Endothelial cell of umbilical vein (primary cell): ENCODE results near the gene ARV1. TPM values are rescaled to one million over a fixed set of nuclear protein-coding genes. Genes with fewer than 3 reads are reported as not detected.

ENCODE experiments used
- BruUV-seq: library from RNA; stranded (reverse); fragments of 400-500 nt; replicated peaks from 2 replicates; lab custom pipeline; 2021; lab: Mats Ljungman, UMichigan
- CTCF ChIA-PET: fragments of 300-600, 350-600 bp; sonication (Branson Sonifier 250); formaldehyde crosslinking; loops from one replicate; lab custom pipeline; 2021; ENCODE audit warnings: antibody characterized with exemption, inconsistent platforms; lab: Charles Lee
- POLR2A ChIA-PET: fragments of 300-600, 350-600 bp; sonication (Branson Sonifier 250); formaldehyde crosslinking; loops from one replicate; lab custom pipeline; 2021; ENCODE audit warnings: antibody characterized with exemption, inconsistent platforms; lab: Charles Lee
- DNase-seq: peaks from one replicate; pipeline ENCODE4 v3.0.0-alpha.2; 2011; ENCODE audit warnings: low read depth, low spot score
- FAIRE-seq: peaks from 2 replicates; lab custom pipeline; 2011; peaks lifted over from hg19 to GRCh38; lab: Jason Lieb, UNC
- H2AFZ ChIP-seq: 2 replicates; pipeline ENCODE4 v1.6.0; 2012; ENCODE audit warnings: low read depth, low read length, control low read depth, inconsistent platforms
- H3K27ac ChIP-seq: 2 replicates; pipeline ENCODE4 v1.5.1; 2011; ENCODE audit warnings: low read depth, mild to moderate bottlenecking, control low read depth, low read length, moderate library complexity; ENCODE audit not compliant: insufficient read depth
- H3K27me3 ChIP-seq, 2 experiments: 2 replicates each; pipeline versions ENCODE4 v1.6.0 to v1.6.1; 2011; ENCODE audit warnings: low read length in 2 of 2, mixed read lengths in 1 of 2; ENCODE audit not compliant: control insufficient read depth in 2 of 2, insufficient read depth in 2 of 2
- H3K36me3 ChIP-seq, 2 experiments: 2 replicates in 1 of 2; 3 replicates in 1 of 2; pipeline ENCODE4 v1.5.1; 2011; ENCODE audit warnings: low read length in 2 of 2, mild to moderate bottlenecking in 1 of 2, moderate library complexity in 1 of 2; ENCODE audit not compliant: control insufficient read depth in 2 of 2, insufficient read depth in 2 of 2; ENCODE audit errors: extremely low read depth in 1 of 2
- H3K4me1 ChIP-seq: 3 replicates; pipeline ENCODE4 v1.5.1; 2011; ENCODE audit warnings: mild to moderate bottlenecking, low read length; ENCODE audit not compliant: control insufficient read depth, insufficient read depth; ENCODE audit errors: extremely low read depth
- H3K4me2 ChIP-seq: 2 replicates; pipeline ENCODE4 v1.6.1; 2011; ENCODE audit warnings: low read length, control low read depth, mixed read lengths; ENCODE audit not compliant: insufficient read depth
- H3K4me3 ChIP-seq, 3 experiments: fragments of 200-600 bp in 1 of 3; sonication (generic), shearing (Covaris generic) in 1 of 3; replicated peaks in 1 of 3; 2 replicates each; pipeline ENCODE4 v1.5.1; 2011 to 2016; ENCODE audit warnings: control low read depth in 3 of 3, low read length in 3 of 3, mild to moderate bottlenecking in 2 of 3, inconsistent platforms in 1 of 3, low read depth in 1 of 3, moderate library complexity in 1 of 3; ENCODE audit not compliant: insufficient read depth in 1 of 3
- H3K79me2 ChIP-seq: 2 replicates; pipeline ENCODE4 v1.6.0; 2012; ENCODE audit warnings: low read length, inconsistent platforms; ENCODE audit not compliant: control insufficient read depth, insufficient read depth
- H3K9ac ChIP-seq: replicated peaks from 2 replicates; pipeline ENCODE3; 2011; ENCODE audit warnings: low read length, control low read depth; ENCODE audit not compliant: insufficient read depth; ENCODE audit errors: extremely low read depth
- H3K9me1 ChIP-seq: replicated peaks from 3 replicates; pipeline ENCODE4 v1.6.0; 2011; ENCODE audit warnings: mild to moderate bottlenecking, low read length; ENCODE audit not compliant: control insufficient read depth, insufficient read depth; ENCODE audit errors: extremely low read depth
- H3K9me3 ChIP-seq: replicated peaks from 2 replicates; pipeline ENCODE4 v1.5.1; 2012; ENCODE audit warnings: low read length, inconsistent platforms; ENCODE audit not compliant: control insufficient read depth, insufficient read depth
- H4K20me1 ChIP-seq: replicated peaks from 2 replicates; pipeline ENCODE3; 2011; ENCODE audit warnings: mild to moderate bottlenecking, low read length; ENCODE audit not compliant: control insufficient read depth, insufficient read depth; ENCODE audit errors: extremely low read depth
- FOS ChIP-seq: IDR thresholded peaks from 2 replicates; pipeline ENCODE4 v1.6.1; 2011; ENCODE audit warnings: mild to moderate bottlenecking, low read length, moderate library complexity, borderline replicate concordance; ENCODE audit not compliant: insufficient read depth
- GATA2 ChIP-seq: IDR thresholded peaks from 2 replicates; pipeline ENCODE4 v1.7.0; 2011; ENCODE audit warnings: low read depth, mild to moderate bottlenecking, moderate library complexity, mixed read lengths, low read length; ENCODE audit not compliant: insufficient read length, insufficient read depth
- JUN ChIP-seq: IDR thresholded peaks from 2 replicates; pipeline ENCODE4 v1.6.1; 2011; ENCODE audit warnings: borderline replicate concordance, low read depth; ENCODE audit not compliant: insufficient read length, insufficient read depth
- POLR2AphosphoS5 ChIP-seq: IDR thresholded peaks from 2 replicates; pipeline ENCODE4 v1.6.1; 2012; ENCODE audit warnings: low read depth, mild to moderate bottlenecking, control low read depth, low read length, moderate library complexity; ENCODE audit not compliant: insufficient read depth
- dilution Hi-C: fragments of 300-500 bp; cut with MboI; formaldehyde crosslinking; loops from one replicate; pipeline ENCODE4 v1.15.0; 2019; ENCODE audit warnings: low sequenced_read_pairs; ENCODE audit not compliant: extremely low pct_ligation_motif_present
- intact Hi-C: fragments of 100-400 bp; cut with micrococcal nuclease; formaldehyde crosslinking; loops from one replicate; pipeline ENCODE4 v1.10.0; 2022
- polyA plus RNA-seq, 4 experiments: library from polyadenylated mRNA; depleted of rRNA in 3 of 4; stranded (reverse) in 3 of 4; unstranded in 1 of 4; fragments of >200 nt; gene quantifications; 2 replicates each; pipeline versions ENCODE4 v1.2.1 to v1.2.3, GENCODE V29; 2011 to 2012; ENCODE audit warnings: missing spikeins in 1 of 4
- total RNA-seq: library from RNA; stranded (reverse); gene quantifications from 2 replicates; pipeline ENCODE4 v1.2.3, GENCODE V29; 2021
- TF ChIP-seq, protein P1 (sequence below), 2 donors: IDR thresholded peaks; 1 replicate in 1 of 2; 2 replicates in 1 of 2; pipeline ENCODE4 v1.5.1; 2011; ENCODE audit warnings: low read length in 2 of 2, mild to moderate bottlenecking in 2 of 2, moderate library complexity in 2 of 2, control low read depth in 1 of 2, inconsistent platforms in 1 of 2, low read depth in 1 of 2; ENCODE audit not compliant: insufficient read depth in 1 of 2; ENCODE audit errors: extremely low read depth in 1 of 2
- TF ChIP-seq, protein P2 (sequence below): IDR thresholded peaks from 2 replicates; pipeline ENCODE4 v1.6.1; 2011; ENCODE audit not compliant: insufficient read depth, insufficient read length

The ARV1 gene
- total and polyA plus RNA-seq, 2 donors (not counting 3 experiments of a cell fraction or from before 2014, with no cell fraction given) = 10.7 to 14.0 TPM

DNA sequence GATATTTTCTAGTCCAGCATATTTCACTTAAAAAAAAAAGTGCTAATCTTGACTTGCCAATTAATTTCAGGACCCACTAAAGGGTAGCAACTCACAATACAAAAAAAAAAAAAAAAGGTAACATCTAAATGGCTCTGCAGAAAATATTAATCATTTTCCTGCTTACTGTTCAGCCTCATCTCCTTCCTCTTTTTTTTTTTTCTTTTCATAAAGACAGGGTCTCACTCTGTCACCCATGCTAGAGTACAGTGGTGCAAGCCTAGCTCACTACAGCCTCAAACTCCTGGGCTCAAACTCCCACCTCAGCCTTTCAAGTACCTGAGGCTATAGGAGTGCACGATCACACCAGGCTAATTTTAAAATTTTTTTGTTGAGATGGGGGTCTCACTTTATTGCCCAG lies 30.6 kb upstream of the ARV1 start:
- Histone ChIP-seq H3K4me1 (no peaks in the 10 kb centered on the region), H3K79me2 (no peaks in the 10 kb centered on the region), H3K27ac (no peak overlapping the region), H3K9ac (no peak overlapping the region), H3K4me3 (no peak overlapping the region), H3K4me2 (no peak overlapping the region), H2AFZ (no peak overlapping the region), H3K9me1 (no peaks in the 10 kb centered on the region), H4K20me1 (no peaks in the 10 kb centered on the region), H3K36me3 (no peaks in the 10 kb centered on the region), H3K27me3 (no peaks in the 10 kb centered on the region), H3K9me3 (no peaks in the 10 kb centered on the region)
- ChIA-PET CTCF (no interaction called here), POLR2A (no interaction called here)
- DNase-seq (no peak), FAIRE-seq (no peak)
- dilution Hi-C loops (no loop called here), intact Hi-C loops (no loop called here)
- no TSS peak for BruUV-seq
- no peak for TF ChIP-seq POLR2AphosphoS5
- TF ChIP-seq JUN = no peak
- TF ChIP-seq, protein P1, sequence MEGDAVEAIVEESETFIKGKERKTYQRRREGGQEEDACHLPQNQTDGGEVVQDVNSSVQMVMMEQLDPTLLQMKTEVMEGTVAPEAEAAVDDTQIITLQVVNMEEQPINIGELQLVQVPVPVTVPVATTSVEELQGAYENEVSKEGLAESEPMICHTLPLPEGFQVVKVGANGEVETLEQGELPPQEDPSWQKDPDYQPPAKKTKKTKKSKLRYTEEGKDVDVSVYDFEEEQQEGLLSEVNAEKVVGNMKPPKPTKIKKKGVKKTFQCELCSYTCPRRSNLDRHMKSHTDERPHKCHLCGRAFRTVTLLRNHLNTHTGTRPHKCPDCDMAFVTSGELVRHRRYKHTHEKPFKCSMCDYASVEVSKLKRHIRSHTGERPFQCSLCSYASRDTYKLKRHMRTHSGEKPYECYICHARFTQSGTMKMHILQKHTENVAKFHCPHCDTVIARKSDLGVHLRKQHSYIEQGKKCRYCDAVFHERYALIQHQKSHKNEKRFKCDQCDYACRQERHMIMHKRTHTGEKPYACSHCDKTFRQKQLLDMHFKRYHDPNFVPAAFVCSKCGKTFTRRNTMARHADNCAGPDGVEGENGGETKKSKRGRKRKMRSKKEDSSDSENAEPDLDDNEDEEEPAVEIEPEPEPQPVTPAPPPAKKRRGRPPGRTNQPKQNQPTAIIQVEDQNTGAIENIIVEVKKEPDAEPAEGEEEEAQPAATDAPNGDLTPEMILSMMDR (IDR thresholded peaks at IDR 0.05; ENCODE audit: extremely low read depth in 1 of 2, insufficient read depth in 1 of 2, low read depth in 1 of 2, low read length in 2 of 2) = no peak
- no peak for TF ChIP-seq GATA2
- TF ChIP-seq FOS = no peak
- TF ChIP-seq, protein P2, sequence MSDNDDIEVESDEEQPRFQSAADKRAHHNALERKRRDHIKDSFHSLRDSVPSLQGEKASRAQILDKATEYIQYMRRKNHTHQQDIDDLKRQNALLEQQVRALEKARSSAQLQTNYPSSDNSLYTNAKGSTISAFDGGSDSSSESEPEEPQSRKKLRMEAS = no peak
